Muscle of back (tissue), 13 donors: ENCODE results near the gene BCDIN3D. TPM values are rescaled to one million over a fixed set of nuclear protein-coding genes. Genes with fewer than 3 reads are reported as not detected.
"Not testable (repeated sequence)": the region's sequence is repeated elsewhere in the genome, so short reads cannot be mapped to it uniquely, and the experiment has no call there.

Source experiments
- DNase-seq, 3 donors: peaks; one replicate each; pipeline versions ENCODE4 v3.0.0 to v3.0.0-alpha.2; 2013
- long read RNA-seq, 9 donors: transcript quantifications; one replicate each; lab custom pipeline, GENCODE V29; 2026
- polyA plus RNA-seq, 10 donors: library from polyadenylated mRNA; unstranded; fragments of 120-200 nt; gene quantifications; one replicate each; pipeline ENCODE4 v1.2.1, GENCODE V29; 2013; ENCODE audit not compliant: insufficient read length in 10 of 10

BCDIN3D gene, protein sequence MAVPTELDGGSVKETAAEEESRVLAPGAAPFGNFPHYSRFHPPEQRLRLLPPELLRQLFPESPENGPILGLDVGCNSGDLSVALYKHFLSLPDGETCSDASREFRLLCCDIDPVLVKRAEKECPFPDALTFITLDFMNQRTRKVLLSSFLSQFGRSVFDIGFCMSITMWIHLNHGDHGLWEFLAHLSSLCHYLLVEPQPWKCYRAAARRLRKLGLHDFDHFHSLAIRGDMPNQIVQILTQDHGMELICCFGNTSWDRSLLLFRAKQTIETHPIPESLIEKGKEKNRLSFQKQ
- 1 to 10 TPM; 4.2 to 6.2 (median 4.9) TPM for polyA plus RNA-seq
- long read RNA-seq, donor 1, partial matches to known transcripts, result 0 of 2 reads
- long read RNA-seq, donor 1, other reads (novel, unspliced or antisense), result 0 of 2 reads
- long read RNA-seq, donor 2, result 0 reads
- long read RNA-seq, donor 3, result 0 reads
- long read RNA-seq, donor 4, result 0 reads
- long read RNA-seq, donor 5, partial matches to known transcripts, result 0 of 2 reads
- long read RNA-seq, donor 5, other reads (novel, unspliced or antisense), result 0 of 2 reads
- long read RNA-seq, donor 6, partial matches to known transcripts, result 0 of 1 reads
- long read RNA-seq, donor 6, other reads (novel, unspliced or antisense), result 0 of 1 reads
- long read RNA-seq, donor 7, partial matches to known transcripts, result 0 of 1 reads
- long read RNA-seq, donor 7, other reads (novel, unspliced or antisense), result 0 of 1 reads
- long read RNA-seq, donor 8, partial matches to known transcripts, result 0 of 1 reads
- long read RNA-seq, donor 8, other reads (novel, unspliced or antisense), result 0 of 1 reads
- long read RNA-seq, donor 9, result 0 reads

DNA sequence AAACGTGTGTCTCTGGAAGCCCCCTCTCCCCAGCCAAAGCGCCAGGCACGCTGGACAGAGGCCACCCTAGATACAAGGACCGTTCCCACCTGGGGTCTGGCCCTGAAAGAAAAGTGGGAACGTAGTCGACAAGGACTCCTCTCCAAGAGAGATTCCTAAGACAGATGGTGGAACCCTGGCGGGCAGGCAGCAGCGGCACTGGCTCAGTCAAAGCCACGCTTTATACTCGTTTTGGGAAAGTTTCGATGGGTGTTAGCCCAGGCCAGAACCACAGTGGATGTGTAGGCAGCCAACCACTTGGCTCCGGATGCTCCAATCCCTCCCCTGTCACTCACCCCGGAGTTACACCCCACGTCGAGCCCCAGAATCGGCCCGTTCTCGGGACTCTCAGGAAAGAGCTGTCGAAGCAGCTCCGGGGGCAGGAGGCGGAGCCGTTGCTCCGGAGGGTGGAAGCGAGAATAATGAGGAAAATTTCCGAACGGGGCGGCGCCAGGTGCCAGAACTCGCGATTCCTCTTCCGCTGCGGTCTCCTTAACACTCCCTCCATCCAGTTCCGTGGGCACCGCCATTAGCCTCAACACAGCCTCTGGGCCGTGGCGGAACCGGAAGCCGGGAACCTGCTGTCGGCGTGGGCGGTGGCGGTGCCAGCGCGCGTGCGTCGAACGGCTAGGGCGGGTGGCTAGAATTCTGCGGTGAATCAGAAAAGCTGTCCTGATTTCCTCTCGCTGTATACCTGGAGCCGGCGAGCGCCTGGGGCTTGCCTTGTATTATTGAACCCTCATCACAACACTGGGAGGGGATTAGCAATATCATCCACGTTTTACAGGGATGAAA is at the start of gene BCDIN3D:
TSS of gene BCDIN3D (minus strand) at position 588 of the 834 bp plus-strand sequence. CDS start at position 569, 19 bp downstream.
- DNase-seq, result peak; percentile 89 to 97 (median 93)

DNA sequence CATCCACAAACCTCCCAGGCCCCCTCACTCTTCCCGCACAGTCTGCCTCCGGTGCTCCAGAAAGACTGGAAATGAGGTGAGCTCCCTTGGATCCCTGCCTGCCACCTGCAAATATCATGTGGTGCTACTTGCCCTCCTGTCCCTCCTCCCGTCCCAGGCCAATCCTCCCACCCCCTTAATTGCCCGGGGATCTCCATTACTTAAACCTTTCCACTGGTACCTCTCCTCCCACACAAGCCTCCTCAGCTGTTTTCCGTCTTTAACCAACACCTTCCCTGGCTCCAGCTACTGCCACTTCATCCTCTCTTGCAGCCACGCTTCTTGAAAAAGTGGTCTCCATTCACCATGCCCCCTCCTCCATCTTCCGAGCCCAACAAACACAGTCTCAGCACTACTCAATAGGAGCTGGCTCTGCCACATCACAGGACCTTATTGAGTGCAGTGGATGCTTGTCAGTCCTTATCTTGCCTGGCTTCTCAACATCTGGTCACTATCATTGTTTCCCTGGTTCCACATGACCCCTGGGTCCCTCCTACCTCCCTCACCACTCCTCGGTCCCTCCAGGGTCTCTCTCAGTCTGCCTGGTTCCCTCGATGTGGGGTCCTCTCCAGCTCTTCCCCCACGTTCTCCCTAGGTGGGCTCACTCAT is 49.3 kb upstream of the BCDIN3D start:
- no peak for DNase-seq

DNA sequence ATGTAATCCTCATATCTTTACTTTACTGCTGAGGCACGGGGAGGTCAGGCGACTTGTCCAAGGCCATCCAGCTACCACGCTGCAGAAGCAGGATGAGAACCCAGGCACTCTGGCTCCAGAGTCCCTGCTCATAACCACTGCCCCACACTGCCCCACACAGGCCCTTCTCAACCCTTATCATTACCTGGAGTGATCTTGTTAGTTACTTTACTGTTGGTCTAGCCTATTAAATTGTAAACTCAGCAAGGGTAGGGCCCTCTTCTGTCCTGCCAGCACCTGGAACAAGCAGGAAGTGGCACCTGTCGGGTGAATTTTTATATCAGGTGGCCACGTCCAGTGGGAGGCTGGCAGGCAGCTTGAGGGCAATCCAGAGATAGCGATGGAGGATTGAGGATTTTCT is 48.6 kb upstream of the BCDIN3D start:
- DNase-seq, result no peak

DNA sequence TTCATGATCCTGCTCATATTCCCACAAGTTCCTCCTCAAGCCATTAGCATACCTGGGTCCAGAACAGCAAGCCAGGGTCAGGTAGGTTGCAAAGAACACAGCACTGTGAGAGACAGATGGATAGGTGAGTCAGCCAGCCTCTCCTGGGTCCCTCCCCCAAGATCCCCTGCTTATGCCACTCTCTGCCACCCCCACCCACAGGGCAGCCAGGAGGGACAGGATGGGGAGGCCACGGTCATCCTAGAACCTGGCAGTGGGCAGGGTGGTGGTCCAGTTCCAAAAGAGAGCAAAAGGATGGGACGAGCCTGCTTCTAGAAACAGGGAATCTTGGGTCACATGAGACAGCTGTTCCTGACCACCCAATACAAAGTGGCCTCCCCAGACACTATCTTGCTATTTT is 48.1 kb upstream of the BCDIN3D start:
- DNase-seq, result no peak

DNA sequence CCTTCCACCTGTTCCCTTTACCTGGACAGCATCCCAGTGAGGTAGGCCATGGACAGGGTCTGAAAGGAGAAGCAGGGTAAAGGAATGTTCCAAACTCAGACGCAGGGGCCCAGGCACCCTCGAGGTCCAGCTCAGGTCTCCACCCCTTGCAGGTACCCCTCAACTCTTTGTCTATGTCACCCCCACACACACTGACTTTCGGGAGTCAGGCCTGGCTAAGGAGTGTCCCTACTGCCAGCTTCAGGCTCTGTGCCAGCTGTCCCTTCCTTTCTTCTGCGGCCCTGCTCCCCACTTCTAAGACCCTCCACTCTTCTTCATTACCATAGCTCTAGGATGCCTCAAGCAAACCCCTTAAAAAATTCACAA is 47.2 kb upstream of the BCDIN3D start:
- no peak for DNase-seq

DNA sequence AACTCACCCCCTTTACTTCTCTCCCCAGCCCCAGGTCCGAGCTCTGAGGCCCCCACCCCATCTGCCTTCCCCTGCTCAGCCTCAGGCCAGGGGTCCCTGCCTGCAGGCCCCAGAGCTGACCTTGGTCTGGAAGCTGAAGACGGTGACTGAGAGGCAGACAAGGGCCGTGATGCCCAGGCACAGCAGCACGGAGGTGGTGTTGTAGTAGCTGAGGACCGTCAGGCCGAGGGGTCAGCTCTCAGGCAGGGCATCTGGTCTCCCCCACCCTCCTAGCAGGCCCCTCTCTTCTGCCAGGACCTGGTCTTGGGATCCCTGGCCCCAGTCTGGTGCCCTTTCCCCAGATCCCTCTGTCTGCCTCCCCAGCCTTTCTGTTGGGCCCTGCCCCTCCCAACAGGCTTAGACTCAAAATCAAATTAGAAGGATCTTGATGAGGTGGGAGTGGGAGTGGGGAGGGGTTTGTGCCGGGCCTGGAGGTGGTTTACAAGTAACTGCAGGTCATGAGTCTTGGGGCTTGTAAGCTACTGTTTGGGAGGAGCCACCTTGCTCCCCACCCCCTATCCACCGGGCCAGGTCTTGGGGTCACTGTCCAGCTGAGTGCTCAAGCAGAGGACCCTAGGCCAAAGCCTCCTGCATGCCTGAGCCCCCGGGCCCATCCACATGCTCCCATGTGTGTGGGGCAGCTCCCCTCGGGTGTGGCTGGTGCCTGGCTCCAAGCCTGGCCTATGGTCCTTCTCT is 46.6 kb upstream of the BCDIN3D start:
- no peak for DNase-seq

DNA sequence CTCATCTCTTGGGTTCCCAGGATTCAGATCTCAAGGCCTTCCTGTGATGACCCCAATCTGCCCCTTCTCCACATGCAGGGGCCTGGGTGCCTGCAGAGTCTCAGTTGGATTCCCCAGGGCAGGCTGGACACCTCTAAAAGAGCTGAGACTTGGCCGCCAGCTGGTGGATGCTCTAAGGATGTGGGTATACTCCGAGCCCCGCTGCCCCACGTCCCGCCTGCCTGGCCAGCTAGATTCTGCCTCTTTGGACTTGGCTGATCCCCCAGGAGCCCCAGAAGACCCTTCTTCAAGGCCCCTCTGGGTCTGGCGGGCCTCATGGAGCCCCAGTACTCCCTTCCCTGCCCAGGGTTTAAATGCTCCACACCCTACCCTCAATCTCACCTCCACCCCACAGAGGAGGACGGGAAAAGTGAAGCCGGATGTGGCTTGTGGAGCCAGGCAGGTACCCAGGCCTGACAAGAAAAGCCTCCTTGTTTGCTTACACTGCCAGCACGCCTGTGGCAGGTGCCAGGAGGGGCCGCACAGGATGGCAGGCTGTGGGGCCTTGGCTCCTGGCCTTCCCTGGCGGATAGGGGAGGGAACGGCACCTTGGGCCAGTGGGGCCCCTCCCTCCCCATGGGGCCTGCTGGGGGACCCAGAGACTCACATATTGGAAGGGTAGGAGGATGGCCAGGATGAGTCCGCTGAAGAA is 45.7 kb upstream of the BCDIN3D start:
- DNase-seq, result no peak

DNA sequence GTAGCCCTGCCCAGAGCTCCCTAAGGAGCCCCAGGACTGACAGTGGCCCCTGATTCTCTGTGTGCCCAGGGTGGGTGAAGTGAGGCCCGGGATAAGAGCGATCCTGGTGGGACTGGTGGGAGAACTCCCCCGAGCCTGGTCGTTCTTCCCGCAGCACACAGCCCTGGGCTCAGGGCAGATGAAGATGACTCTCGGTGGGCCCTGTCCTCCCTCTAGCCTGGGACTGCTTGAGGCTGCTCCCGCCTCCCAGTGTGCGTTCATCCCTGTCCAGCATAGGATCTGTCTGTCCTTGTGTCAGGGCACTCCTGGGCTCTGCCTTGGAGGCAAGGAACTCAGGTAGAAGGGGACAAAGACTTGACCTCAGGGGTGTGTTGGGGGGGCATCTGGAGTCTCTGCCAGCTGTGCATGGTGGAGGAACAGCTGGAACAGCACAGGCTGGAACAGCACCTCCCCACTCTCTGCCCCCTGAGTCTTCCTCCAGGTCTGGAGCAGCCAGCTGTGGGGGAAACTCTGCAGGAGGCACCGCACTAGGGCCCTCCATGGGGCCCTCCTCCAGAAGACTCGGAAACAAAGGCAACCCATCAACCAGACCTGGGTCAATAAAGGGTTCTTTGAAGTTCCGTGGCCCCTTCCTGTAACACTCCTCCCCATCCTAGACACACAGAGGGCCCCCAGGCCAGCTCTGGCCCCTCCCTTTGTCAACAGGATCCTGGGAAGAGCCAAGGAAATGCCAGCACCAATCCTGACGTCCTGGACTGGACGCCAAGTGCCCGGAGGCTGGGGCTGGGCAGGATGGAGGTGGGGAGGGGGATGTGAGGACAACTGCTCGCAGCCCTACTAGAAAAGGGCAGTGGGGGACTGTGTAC is 44.9 kb upstream of the BCDIN3D start:
- DNase-seq, result no peak

DNA sequence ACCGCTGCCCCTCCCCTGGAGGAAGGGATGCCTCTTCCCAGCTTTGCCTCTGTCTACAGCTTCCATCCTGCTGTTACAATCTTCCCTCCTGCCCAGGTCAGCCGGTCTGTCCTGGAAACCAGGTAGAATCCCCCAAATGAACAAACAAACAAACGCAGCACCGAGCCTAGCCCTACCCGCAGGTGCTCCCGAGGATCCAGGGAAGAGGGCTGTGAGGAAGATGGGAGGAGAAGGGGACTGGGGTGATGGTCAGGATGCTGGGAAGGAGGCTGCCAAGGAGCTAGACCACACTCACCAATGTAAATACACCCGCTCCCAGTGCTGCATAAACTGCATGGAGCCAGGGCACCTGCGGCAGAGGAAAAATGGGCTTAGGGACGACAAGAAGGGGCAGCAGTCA is 44.2 kb upstream of the BCDIN3D start:
- no peak for DNase-seq

DNA sequence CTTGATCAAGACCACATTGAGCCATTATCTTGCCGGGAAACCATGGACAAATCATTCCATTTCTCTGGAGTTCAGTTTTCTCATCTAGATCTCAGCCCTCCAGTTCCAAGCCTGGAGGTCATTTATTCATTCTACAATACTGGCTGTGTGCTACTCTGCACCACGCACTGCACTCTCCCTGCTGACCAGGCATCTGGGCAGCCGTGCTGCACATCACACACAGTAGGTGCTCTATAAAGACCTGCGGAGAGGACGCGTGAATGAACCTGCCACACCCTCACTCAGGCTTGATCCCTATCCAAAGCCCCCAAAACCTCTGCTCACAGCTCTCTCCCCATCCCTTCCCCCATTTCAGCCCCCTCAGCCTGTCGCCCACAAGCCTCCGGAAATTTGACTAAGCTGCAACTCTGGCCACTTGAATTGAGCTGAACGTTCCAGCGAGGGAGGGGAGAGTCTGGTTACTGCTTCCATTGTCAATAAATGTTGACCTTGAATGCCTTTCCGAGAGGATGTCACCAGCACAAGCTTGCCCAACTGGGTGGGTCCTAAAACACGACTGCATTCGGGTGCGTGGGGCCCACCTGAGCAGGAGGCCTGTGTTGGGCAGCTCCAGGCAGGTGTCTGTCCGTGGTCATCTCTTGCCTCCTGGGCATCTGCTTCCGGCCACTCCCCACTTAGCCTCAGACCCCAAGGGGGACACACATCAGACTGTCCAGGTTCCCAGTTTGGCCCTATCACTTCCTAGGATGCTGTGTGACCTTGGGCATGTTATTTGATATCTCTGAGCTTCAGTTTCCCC is 43.0 kb upstream of the BCDIN3D start:
- no peak for DNase-seq

DNA sequence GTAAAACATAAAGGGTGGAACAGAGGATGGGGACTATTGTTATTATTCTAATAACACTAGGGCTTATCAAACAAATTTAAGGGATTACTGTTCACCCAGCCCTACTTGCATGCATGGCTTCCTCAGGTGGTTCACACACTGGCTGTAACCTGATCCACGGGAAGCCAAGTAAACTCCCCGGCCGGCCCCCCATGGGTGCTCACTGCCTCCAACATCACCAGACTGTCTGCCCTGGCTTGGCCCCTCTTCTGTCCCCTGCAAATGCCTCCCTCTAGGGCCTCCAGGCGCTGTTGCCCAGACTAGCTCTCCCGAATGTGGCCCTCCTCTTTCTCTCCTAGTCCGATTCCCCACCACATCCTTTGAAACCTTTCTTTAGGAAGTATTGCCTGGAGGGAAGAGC is 42.2 kb upstream of the BCDIN3D start:
- DNase-seq, result no peak

DNA sequence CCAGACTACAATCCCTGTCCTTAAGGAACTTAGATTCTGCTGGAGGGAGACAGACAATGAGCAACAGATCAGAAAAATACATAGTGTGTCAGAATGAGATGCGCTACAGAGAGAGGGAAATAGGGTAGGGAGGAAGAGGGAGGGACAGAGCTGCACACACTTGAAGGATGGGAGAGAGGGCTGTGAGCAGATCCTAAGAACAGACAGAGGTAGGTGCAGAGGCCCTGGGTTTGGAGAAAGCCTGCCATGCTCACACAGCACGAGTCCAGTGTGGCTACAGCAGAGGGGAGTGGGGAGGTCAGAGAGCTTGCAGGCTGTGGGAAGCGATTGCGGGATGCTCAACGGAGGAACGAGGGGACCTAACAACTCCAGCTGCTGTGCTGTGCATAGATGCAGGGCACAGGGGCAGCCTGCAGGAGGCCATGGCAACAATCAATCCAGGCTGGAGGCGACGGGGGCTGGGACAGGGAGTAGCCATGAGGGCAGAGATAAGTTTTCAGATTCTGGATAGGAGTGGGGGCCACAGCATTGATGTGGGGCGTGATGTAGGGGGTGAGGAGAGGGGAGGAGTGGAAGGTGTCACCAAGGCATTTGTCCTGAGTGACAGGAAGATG is 40.1 kb upstream of the BCDIN3D start:
- DNase-seq, result no peak

DNA sequence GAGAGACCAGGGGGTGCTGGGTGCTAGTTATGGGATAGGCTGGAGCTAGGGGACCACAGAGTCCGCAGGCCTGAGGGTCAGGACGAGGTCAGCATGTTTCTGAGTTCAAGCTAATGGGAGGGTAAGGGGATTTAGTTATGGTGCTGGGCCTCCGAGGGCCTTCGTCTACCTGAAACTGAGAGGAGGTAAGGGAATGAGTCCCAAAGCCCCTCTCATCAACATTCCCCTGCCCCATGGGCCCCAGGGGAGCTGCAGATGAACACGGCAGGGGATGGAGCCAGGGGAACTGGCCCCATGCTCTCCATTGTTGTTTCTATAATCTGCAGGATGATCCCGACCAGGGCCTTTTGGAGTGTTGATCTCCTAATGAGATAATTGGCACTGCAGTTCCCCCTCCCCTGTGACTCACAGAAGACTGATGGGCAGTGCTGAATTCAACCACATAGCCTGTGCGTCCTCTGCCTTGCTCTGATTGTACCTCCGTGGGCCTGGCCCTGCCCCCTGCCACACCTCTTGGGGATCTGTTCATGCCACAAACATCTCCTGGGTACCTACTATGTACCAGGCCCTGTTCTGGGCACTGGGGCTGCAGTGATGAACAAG is 39.4 kb upstream of the BCDIN3D start:
- no peak for DNase-seq

DNA sequence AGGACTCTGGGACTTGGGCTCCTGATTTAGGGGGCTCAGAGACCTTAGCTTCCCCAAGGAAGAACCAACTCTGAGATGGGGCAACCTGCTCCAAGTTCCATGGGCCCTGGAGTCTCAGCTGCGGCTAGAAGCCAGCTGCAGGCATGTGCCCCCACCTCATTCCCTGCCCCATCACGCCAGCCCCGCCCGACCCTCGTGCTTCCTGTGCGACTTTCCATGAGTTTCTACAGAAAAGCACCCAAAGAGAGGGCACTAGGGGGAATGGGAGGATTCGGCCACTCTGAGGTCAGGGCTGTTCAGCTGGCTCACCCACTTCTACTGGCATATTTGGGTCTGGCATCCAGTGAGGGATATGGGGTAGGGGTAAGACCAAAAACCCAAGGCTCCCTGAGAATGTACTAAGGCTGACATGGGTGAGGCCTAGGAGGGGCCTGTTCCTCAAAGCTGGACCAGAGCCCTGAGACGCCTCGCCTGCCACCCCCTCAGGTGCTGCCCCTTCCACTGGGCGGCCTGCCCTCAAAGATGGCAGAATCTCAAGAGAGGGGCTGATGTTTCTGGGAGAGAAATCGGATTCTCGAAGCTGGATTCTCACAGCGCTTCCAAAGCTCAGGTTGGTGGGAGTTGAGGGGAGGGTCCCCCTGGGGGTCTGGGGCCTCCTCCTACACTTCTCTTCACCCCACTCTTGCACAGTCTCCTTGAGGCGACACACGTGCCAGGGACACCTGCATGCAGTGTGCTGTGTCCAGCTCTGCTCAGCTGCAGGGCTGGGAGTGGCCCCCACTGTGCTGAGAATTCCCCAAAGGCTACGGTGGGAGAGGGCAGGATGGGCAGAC is 38.7 kb upstream of the BCDIN3D start:
- DNase-seq, result no peak

DNA sequence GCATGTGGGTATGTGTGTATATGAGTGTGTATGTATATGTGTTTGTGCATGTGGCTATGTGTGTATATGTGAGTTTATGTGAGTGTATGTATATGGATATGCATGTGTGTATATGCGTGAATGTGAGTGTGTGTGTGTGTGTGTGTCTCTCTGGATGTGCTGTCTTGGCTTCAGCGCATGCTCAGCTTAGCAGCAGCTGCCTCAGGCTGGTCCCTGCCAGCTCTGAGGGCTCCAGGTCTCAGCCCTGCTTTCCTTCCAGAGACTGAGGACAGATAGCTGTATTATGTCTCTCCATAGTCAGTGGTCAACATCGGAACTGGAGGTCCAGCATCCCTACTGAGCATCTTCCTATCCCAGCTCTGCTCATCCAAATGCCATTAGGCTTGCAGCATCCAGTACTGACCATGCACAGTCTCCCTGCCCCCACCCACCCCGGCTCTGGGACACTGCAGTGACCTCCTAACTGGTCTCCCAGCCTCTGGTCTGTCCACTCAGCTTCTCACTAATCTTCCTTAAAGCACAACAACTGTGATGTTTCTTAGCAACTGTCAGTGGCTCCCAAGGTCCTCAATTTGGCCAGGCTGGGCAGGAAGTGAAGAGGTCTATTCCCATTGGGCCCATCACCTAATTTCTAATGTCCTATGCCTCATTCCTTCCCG is 38.0 kb upstream of the BCDIN3D start:
- peak in 1 of 3 donors; percentile 50 for DNase-seq

DNA sequence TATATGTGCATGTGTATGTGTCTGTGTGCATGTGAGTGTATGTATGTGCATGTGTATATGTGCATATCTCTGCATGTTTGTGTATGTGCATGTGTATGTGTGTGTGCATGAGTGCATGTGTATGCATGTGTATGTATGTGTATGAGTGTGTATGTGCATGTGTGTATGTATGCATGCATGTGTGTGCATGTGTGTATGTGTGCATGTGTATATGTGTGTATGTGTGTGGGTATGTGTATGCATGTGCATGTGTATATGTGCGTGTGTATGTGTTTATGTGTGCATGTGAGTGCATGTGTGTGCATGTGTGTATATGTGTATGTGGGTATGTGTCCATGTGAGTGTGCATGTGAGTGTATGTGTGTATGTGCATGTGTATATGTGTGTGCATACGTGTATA is 36.2 kb upstream of the BCDIN3D start:
- DNase-seq, result not testable (repeated sequence)
